GM21786 (cell line): Measurements from ENCODE around the gene C14orf93.
"Not testable (repeated sequence)": the region's sequence is repeated elsewhere in the genome, so short reads cannot be mapped to it uniquely, and the experiment has no call there.

Source experiments
- ATAC-seq: cut with Tn5 transposase; IDR thresholded peaks from one replicate; pipeline ENCODE4 v1.9.1; 2021; ENCODE audit not compliant: unreplicated experiment

The C14orf93 gene

DNA sequence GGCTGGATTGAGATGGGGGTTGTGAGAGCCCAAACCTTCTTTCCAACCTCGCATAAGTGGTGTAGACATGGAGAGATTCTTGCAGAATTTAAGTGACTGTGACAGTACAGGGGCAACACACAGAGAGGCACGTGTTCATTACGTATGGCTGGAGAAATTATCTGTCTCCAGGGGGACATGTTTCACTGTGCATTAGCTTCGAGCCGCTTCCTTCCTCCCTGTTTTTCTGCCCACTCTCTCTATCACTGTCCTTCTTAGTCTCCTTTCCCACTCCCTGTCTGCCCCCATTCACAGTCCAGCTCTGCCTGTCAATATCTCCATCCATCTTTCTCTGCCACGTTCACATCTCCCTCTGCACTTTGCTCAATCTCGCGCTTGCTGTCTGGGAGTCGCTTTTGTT lies 11.5 kb upstream of the C14orf93 start:
- no peak for ATAC-seq

DNA sequence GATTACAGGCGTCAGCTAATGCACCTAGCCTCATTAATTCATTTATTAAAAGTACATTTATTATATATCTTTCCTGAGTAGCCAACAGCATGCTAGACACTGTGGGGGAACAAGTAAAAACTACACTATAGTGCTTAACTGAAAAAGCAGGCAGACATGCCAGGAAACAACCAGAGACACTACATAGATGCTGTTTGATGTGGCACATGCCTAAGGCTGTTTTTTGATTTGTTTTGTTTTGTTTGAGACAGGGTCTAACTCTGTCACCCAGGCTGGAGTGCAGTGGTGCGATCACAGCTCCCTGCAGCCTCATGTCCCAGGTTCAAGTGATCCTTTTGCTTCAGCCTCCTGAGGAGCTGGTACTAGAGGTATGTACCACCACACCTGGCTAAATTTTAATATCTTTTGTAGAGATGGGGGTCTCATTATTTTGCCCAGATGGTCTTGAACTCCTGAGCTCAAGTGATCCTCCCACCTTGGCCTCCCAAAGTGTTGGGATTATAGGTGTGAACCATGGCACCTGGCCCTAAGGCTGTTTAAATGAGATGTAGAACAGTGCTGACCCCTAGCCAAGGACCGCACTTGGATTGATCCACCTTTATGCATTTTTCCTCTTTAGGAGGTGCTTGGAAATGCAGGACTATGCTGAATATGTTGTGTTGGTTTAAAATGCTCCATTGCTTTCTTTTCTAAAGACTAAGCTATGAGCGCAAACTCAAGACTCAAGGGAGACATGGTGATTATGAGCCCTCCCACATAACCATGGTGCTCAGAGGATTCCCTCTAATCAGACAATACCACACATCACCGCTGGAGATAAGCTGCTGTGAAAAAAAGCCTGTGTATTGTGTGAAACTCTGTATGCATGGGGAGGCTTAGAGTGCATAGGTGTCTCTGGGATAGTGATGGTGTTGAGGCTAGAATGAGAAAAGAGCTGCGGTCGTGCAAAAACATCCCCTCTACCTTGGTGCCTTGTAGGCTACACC lies 10.5 kb upstream of the C14orf93 start:
- no peak for ATAC-seq

DNA sequence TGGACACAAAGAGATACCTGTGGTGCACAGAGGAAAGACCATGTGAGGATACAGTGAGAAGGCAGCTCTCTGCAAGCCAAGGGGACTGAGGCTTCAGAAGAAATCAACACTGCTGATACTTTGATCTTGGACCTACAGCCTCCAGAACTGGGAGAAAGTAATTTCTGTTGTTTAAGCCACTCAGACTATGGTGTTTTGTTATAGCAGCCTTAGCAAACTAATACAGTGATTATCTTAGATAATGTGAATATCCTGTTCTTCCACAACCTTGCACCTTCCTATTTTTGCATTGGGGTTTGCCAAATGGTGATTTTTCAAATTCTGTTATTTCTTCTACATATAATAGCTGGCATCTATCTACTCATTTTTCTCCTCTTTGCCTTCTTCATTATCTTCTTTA lies 8.2 kb upstream of the C14orf93 start:
- no peak for ATAC-seq

GRCh38 chr14:23017091-23017490 lies 7.1 kb upstream of the C14orf93 start:
- ATAC-seq: no peak

DNA sequence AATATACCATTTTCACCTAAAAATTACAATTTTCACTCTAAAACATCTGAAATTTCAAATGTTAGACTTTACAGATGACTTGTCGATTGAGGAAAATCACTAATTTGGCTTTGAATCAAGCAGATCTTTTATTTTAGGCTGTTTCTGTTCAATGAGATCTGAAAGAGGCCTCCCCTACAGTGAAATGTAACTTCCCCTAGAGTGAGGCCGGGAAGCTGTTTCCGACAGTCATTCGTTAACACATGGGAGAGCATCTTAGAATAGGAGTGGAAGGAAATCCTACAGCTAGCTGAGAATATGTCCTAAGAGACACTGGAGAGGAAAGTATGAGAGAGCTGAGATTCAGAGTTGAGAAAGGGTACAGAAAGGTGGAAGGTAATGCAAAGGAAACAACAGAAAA lies 5.7 kb upstream of the C14orf93 start:
- no peak for ATAC-seq

- ATAC-seq: not testable (repeated sequence)
Measured at GRCh38 chr14:23013749-23014054, 3.8 kb upstream of the C14orf93 start.

GRCh38 chr14:23013054-23013748 lies 3.3 kb upstream of the C14orf93 start:
- no peak for ATAC-seq

- no peak for ATAC-seq
Measured at GRCh38 chr14:23009483-23009938, 432 bp downstream of the C14orf93 start.

- no peak for ATAC-seq
Measured at GRCh38 chr14:23008831-23009230, 1.1 kb downstream of the C14orf93 start.

DNA sequence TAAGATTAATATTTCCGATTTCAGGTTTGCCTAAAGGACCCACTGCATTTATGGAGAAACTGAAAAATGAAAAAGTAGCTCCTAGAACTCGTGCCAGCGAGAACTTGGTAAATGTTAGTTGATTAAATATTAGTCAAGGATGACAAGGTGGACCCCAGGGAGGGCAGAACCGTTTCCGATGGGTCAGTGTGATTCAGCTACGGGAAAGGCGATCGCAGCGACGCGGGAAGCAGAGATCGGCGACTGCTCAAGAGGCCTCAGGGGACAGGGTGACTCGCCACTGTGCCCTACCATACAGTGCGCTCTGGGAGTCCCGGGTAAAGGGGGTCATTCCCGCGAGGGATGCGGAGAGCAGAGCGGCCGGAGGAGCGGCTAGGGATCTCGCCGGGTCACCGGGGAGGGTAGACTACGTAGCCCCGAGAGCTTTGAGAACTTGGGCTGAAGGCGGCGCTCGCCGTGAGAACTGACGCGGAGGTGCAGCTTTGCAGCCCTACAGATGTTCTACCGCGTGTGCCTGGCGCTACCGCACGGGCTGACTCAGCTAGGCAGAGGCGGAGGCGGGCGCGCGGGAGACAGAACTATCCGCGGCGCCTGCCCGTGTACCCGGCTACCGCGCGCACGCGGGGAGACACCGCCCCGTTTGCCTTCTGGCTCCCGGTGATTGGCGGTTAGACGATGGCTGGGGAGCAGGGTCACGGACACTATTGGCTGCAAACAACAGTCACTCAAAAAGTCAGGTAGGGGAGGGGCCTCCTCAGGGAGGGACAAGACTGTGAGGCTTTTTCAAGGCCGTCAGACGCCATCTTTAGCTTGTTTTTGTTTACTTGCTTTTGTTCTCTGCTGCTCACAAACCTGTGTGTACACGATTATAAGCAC lies 3.2 kb downstream of the C14orf93 start:
- ATAC-seq: peak; percentile 92

GRCh38 chr14:23006188-23006534 lies 3.8 kb downstream of the C14orf93 start:
- ATAC-seq: no peak

GRCh38 chr14:23005451-23006187 lies 4.3 kb downstream of the C14orf93 start:
- no peak for ATAC-seq

- not testable (repeated sequence) for ATAC-seq
Measured at GRCh38 chr14:23004274-23004673, 5.7 kb downstream of the C14orf93 start.

DNA sequence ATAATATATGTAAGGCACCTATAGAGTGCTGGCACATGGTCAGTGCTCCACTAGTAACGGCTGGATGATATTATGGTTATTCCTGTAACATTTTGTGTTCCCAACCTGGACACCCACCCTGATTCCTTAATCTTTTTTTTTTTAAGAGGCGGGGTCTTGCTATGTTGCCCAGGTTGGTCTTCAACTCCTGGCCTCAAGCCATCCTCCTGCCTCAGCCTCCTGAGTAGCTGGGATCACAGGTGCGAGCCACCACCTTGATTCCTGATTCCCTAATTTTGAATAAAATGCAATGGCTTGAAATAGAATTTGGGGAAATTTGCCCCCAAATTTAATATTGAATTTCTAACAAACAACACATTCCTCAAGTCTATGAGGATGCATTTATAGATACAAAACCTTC lies 7.4 kb downstream of the C14orf93 start:
- no peak for ATAC-seq

DNA sequence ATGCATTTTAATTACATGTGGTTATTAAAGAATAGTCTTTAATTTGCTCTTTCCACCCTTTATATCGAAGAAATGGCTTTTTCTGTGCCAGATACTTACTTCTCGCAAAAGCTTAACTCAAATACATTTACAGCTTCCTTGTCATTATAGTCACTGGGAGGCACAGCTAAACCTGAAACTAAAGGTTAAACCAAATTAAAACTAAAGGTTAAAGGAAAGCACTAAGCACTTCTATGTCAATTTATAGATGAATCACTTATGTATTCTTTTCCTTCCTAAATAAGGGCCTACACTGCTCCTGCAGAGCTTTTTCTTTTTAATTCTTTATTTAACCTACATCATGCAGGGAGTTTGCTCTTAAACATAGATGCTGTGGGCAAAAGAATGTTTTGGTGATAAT lies 9.1 kb downstream of the C14orf93 start:
- ATAC-seq: no peak

DNA sequence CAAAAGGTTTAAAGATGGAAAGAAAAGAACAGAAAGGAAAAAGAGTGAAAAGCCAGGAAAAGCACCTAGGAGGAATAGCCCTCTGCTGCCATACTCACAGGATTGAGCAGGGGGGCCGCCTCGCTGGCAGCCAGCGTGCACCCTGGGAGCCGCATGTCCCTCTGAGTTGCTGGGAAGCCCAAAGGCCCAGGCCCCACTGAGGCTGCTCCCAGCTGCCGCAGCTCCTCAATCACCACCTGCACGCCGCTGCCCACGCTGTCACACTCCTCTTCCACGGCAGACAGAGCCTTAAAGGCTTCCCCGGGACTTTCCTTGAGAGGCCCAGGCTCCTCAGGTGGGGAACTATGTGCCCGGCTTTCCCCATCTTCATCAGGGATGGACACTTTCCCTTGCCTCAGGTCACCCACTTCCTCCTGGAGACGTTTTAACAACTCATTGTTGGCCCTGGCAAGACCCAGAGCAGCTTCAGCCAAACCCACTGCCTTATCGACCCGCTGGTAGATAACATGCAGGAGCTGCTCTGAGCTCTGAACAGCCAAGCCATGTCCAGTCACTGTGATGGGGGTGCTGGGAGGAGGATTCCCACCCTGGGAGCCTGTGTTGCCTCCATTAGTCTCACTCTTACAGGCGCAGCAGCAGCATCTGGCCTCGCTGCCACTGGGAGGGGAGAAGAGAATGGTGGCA lies 11.5 kb downstream of the C14orf93 start:
- ATAC-seq: no peak

DNA sequence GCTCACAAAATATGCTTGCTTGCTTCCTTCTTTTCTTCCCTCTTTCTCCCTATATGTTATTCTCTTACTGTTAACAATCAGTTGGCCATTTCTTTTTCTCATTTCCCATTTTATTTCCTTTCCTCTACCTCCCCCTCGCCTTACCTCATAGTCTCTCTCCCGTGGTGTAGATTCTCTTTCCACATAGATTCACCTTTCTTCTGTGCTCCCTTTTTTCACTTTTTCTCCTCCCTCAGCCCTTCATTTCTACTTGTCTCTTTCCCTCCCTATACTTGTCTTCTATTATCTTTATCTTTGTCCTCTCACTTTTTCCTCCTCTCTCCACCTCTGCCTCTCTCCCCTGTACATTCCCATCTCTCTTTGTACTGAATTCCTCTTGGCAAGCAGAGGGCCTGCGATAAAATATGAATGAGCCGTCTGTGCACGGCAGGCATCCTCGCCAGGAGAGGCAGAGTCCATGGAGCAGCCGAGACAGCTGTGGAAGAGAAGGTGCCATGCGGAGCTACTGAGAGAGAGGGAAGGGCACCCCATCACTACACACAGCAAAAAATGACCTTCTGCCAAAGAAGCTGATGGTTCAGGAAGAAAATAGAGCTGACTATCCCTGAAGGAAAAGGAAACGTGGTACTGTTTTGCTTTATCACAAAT lies 12.1 kb downstream of the C14orf93 start:
- no peak for ATAC-seq

DNA sequence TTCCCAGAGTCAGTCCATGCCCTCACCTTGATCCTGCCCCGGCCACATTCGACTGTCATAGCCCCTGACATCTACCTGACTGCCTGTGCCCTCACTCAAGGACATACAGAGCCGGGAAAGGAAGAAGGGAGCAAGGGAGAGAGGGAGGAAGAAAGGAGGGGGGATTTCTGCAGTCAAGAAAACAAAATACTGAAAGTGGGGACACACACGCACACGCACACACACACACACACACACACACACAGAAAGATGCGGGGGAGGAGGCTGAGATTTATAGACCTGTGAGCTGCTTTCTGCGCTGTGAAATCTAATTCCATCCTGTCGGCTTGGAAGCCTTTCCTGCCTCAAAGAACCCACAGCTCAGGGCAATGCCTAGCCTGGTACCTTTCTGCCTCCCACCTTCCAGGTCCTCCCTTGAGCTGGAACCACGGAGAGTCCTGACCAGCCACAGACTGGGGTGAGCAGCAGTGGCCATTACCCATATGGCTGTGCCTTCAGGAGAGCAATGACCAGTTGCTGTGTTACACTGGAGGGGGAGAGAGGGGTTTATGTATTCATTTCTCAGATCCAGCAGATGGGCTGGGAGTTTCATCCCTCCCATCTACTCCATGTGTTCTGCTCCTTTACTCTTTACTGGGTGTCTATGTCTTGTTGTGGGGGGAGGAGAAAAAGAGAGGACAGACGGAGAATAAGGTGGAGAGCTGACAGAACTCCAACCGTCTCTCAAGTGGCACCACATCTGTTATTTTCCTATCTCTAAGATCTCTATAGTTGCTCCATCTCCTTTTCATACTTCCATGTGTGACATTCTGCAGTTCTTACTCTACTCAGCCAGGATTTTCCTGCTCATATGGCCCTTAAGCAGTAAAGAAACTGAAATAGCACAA lies 12.9 kb downstream of the C14orf93 start:
- no peak for ATAC-seq
